ENCODE results near the gene TRPV5. TPM values are rescaled to one million over a fixed set of nuclear protein-coding genes. Genes with fewer than 3 reads are reported as not detected.
A peak's percentile ranks its signal among the peaks of the same experiment; 100 is the strongest.

Gene TRPV5
- total RNA-seq, 2 experiments from 2014 or later: not detected

DNA sequence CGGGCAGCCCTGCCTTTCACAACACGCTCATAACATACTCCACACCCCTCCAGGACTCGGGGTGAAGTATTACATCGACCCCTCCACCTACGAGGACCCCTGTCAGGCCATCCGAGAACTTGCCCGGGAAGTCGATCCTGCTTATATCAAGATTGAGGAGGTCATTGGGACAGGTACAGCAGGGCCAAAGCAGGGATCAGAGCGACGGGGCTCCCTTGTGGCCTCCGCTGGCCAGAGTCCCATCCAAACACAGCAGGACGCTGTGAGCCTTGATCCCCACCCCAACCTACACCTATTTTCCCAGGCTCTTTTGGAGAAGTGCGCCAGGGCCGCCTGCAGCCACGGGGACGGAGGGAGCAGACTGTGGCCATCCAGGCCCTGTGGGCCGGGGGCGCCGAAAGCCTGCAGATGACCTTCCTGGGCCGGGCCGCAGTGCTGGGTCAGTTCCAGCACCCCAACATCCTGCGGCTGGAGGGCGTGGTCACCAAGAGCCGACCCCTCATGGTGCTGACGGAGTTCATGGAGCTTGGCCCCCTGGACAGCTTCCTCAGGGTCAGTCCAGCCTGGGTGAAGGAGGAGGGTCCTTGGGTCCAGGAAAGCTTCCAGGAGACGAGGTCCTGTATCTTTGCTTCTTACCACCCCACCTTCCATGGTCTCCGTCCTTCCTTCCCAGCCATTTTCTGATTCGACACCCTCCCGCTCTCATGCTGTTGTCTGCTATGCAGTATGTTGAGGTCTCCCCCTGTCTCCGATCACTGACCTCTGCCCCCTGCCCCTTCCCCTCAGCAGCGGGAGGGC is 65.2 kb downstream of the TRPV5 start:
- Mint-ChIP-seq H3K36me3 (ENCODE audit: low read depth) (no peaks in the 10 kb centered on the region), H3K4me1 (peaks cover 4% of the 10 kb centered on the region), H3K4me3 (no peak overlapping the region), H3K27ac (no peak overlapping the region), H3K27me3 (no peaks in the 10 kb centered on the region), H3K9me3 (no peaks in the 10 kb centered on the region)
- peak; percentile 0 for DNase-seq
- CTCF ChIA-PET: interaction anchor here (1.1 to 1.3 kb wide), 2 partner anchors 13 to 57 kb away, joined by 3 to 4 read pairs; no protein-coding TSS in a partner anchor
- POLR2A ChIA-PET: no interaction called here

DNA sequence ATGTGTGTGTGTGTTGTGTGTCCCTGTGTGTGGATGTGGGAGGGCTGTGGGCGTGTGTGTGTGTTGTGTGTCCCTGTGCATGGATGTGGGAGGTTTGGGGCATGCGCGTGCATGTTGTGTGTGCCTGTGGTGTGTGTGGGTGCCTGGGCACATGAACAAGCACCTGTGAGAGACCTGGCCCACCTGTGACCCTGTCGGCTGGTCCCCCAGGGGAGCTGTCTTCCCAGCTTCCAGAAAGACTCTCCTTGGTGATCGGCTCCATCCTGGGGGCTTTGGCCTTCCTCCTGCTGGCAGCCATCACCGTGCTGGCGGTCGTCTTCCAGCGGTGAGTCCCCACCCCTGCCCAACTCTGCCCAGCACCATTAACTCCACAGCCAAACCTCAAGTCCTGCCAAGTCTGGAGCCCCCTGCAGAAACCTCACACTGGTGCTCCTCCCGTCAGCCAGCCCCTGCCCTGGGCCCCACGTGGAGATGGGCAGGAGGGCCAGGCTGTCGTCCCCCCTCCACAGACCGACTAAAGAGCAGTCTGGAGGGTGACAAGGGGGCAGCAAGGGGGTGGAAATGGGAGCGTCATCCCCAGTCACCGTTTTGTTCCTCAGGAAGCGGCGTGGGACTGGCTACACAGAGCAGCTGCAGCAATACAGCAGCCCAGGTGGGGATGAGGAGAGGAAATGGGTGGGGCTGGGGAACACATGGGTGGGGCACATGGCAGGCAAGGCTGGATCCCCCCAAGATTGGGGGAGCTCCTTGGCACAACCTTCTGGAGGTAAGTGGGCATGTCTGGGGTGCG is 66.0 kb downstream of the TRPV5 start:
- peaks cover 4% of the 10 kb centered on the region for H3K4me1 Mint-ChIP-seq
- H3K4me3 Mint-ChIP-seq: no peak overlapping the region
- no peaks in the 10 kb centered on the region for H3K9me3 Mint-ChIP-seq
- no peak for DNase-seq
- no peaks in the 10 kb centered on the region for H3K36me3 Mint-ChIP-seq (ENCODE audit: low read depth)
- ChIA-PET POLR2A (no interaction called here), CTCF (no interaction called here)
- H3K27me3 Mint-ChIP-seq: no peaks in the 10 kb centered on the region
- H3K27ac Mint-ChIP-seq: peak overlapping the region; percentile 46

- H3K4me3 Mint-ChIP-seq: no peak overlapping the region
- peaks cover 6% of the 10 kb centered on the region for H3K4me1 Mint-ChIP-seq
- no peaks in the 10 kb centered on the region for H3K9me3 Mint-ChIP-seq
- H3K36me3 Mint-ChIP-seq (ENCODE audit: low read depth): no peaks in the 10 kb centered on the region
- peak overlapping the region; percentile 46 for H3K27ac Mint-ChIP-seq
- DNase-seq: no peak
- H3K27me3 Mint-ChIP-seq: no peaks in the 10 kb centered on the region
- POLR2A ChIA-PET: no interaction called here
- CTCF ChIA-PET: interaction anchor here (1.5 kb wide), 1 partner anchor 49 kb away, joined by 3 read pairs; no protein-coding TSS in a partner anchor
These were observed 66.5 kb downstream of the TRPV5 start for GRCh38 chr7:142867097-142867378.

DNA sequence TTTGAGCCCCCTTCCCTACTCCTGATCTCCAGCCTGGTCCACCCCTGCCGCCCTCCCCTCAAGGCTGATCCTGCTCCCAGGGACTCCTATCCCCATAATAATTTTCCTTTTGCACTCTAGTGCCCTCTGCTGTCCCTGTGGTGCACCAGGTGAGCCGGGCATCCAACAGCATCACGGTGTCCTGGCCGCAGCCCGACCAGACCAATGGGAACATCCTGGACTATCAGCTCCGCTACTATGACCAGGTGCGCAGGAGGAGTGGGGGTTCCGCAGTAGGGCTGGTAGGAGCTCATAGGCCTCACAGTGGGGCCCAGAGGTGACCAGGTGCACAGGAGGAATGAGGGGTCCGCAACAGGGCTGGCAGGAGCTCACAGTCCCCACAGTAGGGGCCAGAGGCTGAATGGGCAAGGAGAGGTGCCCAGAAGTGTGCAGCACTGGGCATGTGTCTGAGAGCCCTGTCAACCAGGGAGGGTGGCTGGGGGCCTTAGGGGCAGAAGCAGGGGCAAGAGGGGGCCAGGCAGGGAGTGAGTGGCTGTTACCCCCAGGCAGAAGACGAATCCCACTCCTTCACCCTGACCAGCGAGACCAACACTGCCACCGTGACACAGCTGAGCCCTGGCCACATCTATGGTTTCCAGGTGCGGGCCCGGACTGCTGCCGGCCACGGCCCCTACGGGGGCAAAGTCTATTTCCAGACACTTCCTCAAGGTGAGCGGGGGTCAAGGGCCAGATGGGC is 67.0 kb downstream of the TRPV5 start:
- DNase-seq: no peak
- no peak overlapping the region for H3K4me3 Mint-ChIP-seq
- peak overlapping the region; percentile 60 for H3K27ac Mint-ChIP-seq
- POLR2A ChIA-PET: no interaction called here
- peaks cover 6% of the 10 kb centered on the region for H3K4me1 Mint-ChIP-seq
- H3K9me3 Mint-ChIP-seq: no peaks in the 10 kb centered on the region
- CTCF ChIA-PET: interaction anchor here (0.6 to 1.5 kb wide), 5 partner anchors 48 to 1894 kb away, joined by 3 read pairs; no protein-coding TSS in a partner anchor
- no peaks in the 10 kb centered on the region for H3K36me3 Mint-ChIP-seq (ENCODE audit: low read depth)
- no peaks in the 10 kb centered on the region for H3K27me3 Mint-ChIP-seq

GRCh38 chr7:142865766-142866165 is 67.8 kb downstream of the TRPV5 start:
- DNase-seq: no peak
- CTCF ChIA-PET: interaction anchor here (0.6 to 1.5 kb wide), 7 partner anchors 10 to 1894 kb away, joined by 3 read pairs; no protein-coding TSS in a partner anchor
- Mint-ChIP-seq H3K27me3 (no peaks in the 10 kb centered on the region), H3K36me3 (ENCODE audit: low read depth) (no peaks in the 10 kb centered on the region), H3K4me1 (peaks cover 6% of the 10 kb centered on the region), H3K9me3 (no peaks in the 10 kb centered on the region), H3K27ac (no peak overlapping the region), H3K4me3 (no peak overlapping the region)
- POLR2A ChIA-PET: no interaction called here

DNA sequence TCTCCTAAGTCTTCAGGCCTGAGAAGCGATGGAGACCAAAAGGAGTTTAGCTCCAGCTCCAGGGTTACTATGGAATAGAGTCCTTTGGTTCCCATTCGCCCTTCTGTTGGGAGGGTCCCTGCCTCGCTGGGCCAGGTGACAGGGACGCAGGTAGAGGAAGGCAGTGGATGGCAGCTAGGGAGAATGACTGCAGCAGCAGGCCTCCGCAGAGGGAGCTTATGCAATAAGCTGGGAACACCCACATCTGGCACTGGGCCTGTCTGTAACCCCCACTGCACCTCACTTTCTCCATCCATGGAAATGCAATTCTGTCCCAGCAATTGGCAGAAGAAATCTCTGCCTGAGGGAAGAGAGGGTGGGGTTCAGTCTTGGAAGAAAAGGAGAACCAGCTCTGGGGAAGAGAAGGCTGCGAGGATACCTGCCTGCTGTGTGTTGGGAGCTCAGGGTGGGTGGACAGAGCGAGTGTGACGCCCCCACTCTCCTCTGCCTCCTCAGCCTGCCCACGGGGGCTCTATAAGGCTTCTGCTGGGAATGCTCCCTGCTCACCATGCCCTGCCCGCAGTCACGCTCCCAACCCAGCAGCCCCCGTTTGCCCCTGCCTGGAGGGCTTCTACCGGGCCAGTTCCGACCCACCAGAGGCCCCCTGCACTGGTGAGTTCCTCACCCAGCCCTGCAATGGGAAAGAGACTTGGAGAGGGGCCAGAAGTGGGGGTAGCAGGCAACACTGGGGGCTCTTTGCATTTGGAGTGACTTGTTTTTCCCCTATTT is 68.4 kb downstream of the TRPV5 start:
- no peaks in the 10 kb centered on the region for H3K36me3 Mint-ChIP-seq (ENCODE audit: low read depth)
- ChIA-PET CTCF (interaction anchor here (1.0 to 1.2 kb wide), 2 partner anchors 9 to 11 kb away, joined by 3 read pairs; no protein-coding TSS in a partner anchor), POLR2A (no interaction called here)
- H3K27ac Mint-ChIP-seq: no peak overlapping the region
- peaks cover 6% of the 10 kb centered on the region for H3K4me1 Mint-ChIP-seq
- no peak overlapping the region for H3K4me3 Mint-ChIP-seq
- no peak for DNase-seq
- H3K9me3 Mint-ChIP-seq: no peaks in the 10 kb centered on the region
- no peaks in the 10 kb centered on the region for H3K27me3 Mint-ChIP-seq

DNA sequence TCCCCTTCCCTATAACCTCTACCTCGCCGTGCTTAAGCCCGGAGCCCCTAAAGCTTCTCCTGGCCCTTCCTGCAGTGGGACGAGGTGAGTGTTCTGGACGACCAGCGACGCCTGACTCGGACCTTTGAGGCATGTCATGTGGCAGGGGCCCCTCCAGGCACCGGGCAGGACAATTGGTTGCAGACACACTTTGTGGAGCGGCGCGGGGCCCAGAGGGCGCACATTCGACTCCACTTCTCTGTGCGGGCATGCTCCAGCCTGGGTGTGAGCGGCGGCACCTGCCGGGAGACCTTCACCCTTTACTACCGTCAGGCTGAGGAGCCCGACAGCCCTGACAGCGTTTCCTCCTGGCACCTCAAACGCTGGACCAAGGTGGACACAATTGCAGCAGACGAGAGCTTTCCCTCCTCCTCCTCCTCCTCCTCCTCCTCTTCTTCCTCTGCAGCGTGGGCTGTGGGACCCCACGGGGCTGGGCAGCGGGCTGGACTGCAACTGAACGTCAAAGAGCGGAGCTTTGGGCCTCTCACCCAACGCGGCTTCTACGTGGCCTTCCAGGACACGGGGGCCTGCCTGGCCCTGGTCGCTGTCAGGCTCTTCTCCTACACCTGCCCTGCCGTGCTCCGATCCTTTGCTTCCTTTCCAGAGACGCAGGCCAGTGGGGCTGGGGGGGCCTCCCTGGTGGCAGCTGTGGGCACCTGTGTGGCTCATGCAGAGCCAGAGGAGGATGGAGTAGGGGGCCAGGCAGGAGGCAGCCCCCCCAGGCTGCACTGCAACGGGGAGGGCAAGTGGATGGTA is 69.5 kb downstream of the TRPV5 start:
- H3K4me3 Mint-ChIP-seq: no peak overlapping the region
- H3K9me3 Mint-ChIP-seq: no peaks in the 10 kb centered on the region
- H3K36me3 Mint-ChIP-seq (ENCODE audit: low read depth): no peaks in the 10 kb centered on the region
- DNase-seq: no peak
- POLR2A ChIA-PET: no interaction called here
- H3K4me1 Mint-ChIP-seq: peaks cover 7% of the 10 kb centered on the region
- H3K27me3 Mint-ChIP-seq: no peaks in the 10 kb centered on the region
- CTCF ChIA-PET: interaction anchor here (1.1 kb wide), 1 partner anchor 17 kb away, joined by 3 read pairs; no protein-coding TSS in a partner anchor
- no peak overlapping the region for H3K27ac Mint-ChIP-seq

DNA sequence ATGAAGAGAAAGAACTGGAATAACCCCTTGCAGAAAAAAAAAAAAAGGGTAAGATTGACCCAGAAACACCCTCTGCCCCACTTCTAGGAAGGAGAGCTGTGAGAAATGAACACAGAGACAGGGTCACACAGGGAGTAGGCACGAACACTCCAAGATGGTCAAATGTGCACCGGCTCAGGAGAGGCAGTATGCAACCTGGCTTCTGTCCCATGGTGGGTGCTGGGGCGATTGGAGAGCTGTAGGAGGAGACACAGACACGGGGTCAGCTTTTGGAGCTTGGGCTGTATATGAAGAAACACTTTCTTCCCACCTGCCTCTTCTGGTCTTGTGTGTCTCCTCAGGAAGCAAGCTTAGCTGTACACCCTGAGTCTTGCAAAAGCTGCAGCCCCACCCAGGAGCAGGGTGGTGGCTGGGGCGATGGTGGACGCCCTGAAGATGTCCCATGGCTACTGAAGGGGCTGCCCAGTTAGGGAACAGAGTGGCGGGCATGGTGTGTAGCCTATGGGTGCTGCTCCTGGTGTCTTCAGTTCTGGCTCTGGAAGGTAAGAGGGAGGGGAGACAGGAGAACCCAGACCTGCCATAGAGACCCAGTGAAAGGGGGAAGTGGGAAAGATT is 70.7 kb downstream of the TRPV5 start:
- H3K27me3 Mint-ChIP-seq: no peaks in the 10 kb centered on the region
- no peaks in the 10 kb centered on the region for H3K36me3 Mint-ChIP-seq (ENCODE audit: low read depth)
- CTCF ChIA-PET: no interaction called here
- POLR2A ChIA-PET: no interaction called here
- no peaks in the 10 kb centered on the region for H3K9me3 Mint-ChIP-seq
- no peak overlapping the region for H3K27ac Mint-ChIP-seq
- H3K4me1 Mint-ChIP-seq: peaks cover 10% of the 10 kb centered on the region
- DNase-seq: no peak
- H3K4me3 Mint-ChIP-seq: no peak overlapping the region

GRCh38 chr7:142862351-142862750 is 71.2 kb downstream of the TRPV5 start:
- Mint-ChIP-seq H3K4me1 (peaks cover 13% of the 10 kb centered on the region), H3K27ac (no peak overlapping the region), H3K9me3 (no peaks in the 10 kb centered on the region), H3K4me3 (no peak overlapping the region), H3K27me3 (no peaks in the 10 kb centered on the region), H3K36me3 (ENCODE audit: low read depth) (no peaks in the 10 kb centered on the region)
- ChIA-PET CTCF (interaction anchor here (1.2 kb wide), 1 partner anchor 10 kb away, joined by 3 read pairs; no protein-coding TSS in a partner anchor), POLR2A (no interaction called here)
- no peak for DNase-seq

DNA sequence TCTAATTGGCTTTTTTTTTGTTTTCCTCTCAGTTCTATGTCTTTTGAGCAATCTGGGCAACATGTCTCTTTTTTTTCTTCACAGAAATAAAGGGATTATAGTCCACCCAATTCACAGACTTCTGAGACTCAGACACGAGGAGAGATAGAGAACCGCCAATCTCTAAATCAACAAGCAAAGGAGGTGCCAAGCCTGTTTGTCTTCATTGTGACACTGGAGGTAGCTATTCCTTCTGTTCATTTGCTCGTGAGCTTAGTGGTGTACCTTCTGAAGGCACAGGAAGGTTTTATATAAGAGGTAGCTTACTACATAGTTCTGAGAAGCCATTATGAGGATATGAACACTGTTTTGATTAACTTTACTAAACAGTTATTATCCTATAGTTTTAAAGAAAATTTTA is 72.6 kb downstream of the TRPV5 start:
- peaks cover 2% of the 10 kb centered on the region for H3K27me3 Mint-ChIP-seq
- no peak overlapping the region for H3K27ac Mint-ChIP-seq
- H3K4me3 Mint-ChIP-seq: no peak overlapping the region
- ChIA-PET CTCF (interaction anchor here (0.6 to 1.0 kb wide), 3 partner anchors 12 to 872 kb away, joined by 3 to 5 read pairs (median 5); no protein-coding TSS in a partner anchor), POLR2A (no interaction called here)
- no peaks in the 10 kb centered on the region for H3K36me3 Mint-ChIP-seq (ENCODE audit: low read depth)
- DNase-seq: no peak
- no peaks in the 10 kb centered on the region for H3K9me3 Mint-ChIP-seq
- H3K4me1 Mint-ChIP-seq: peaks cover 19% of the 10 kb centered on the region

DNA sequence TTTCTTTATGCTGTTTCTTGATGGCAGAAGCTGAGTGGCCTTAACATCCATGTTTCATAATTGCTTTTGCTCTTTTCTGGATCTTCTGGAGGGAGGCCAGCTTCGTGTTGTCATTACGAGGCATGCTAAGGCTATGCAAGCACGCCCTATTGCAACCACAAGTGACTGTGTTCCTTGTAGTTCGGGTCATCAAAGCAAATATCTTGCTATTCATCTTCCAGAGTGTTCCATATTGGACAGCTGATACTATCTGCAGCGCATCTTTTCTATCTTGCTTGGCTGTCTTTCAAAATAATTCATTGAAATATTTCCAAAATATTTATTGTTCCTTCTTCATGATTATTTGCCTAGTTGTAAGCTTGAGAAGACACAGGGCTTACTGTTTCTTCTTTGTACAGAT is 73.7 kb downstream of the TRPV5 start:
- ChIA-PET POLR2A (no interaction called here), CTCF (no interaction called here)
- Mint-ChIP-seq H3K36me3 (ENCODE audit: low read depth) (no peaks in the 10 kb centered on the region), H3K27ac (no peak overlapping the region), H3K4me3 (no peak overlapping the region), H3K9me3 (no peaks in the 10 kb centered on the region), H3K27me3 (peaks cover 2% of the 10 kb centered on the region), H3K4me1 (peaks cover 20% of the 10 kb centered on the region)
- no peak for DNase-seq

All from activated CD4-positive, alpha-beta T cell treated with anti-CD3 and anti-CD28 coated beads, Interleukin-2, amount 10 ng/mL, durations not matched to agents 7 days and 5 days (primary cell).